K562 (cell line): Measurements from ENCODE around the gene NLGN4X. TPM values are rescaled to one million over a fixed set of nuclear protein-coding genes. Genes with fewer than 3 reads are reported as not detected.

Experiments used
- ATAC-seq: fragments of 200-7000 bp; cut with Tn5 transposase; 3 replicates; pipeline ENCODE4 v1.9.1; 2020; ENCODE audit warnings: moderate library complexity
- BruUV-seq: library from RNA; stranded (reverse); fragments of 400-500 nt; replicated peaks from 2 replicates; lab custom pipeline; 2021; lab: Mats Ljungman, UMichigan
- CTCF ChIA-PET: fragments of 300-600 bp; formaldehyde crosslinking; extraction: SDS; loops from one replicate; lab custom pipeline; 2021; ENCODE audit warnings: low intra/inter-chr PET ratio; lab: Yijun Ruan, JAX
- POLR2A ChIA-PET: fragments of 300-600, 350-650 bp; sonication (Branson Sonifier 250); formaldehyde crosslinking; extraction: SDS; loops from one replicate; lab custom pipeline; 2021; ENCODE audit warnings: antibody characterized with exemption, inconsistent platforms; lab: Yijun Ruan, JAX
- DNase-seq, 4 experiments: peaks; one replicate each; pipeline versions ENCODE4 v3.0.0 to v3.0.0-alpha.2; 2011 to 2018; ENCODE audit warnings: low spot score in 3 of 4, mixed read lengths in 3 of 4; ENCODE audit errors: extremely low read depth in 1 of 4
- FAIRE-seq: peaks from 2 replicates; lab custom pipeline; 2011; peaks lifted over from hg19 to GRCh38; lab: Jason Lieb, UNC
- H2AFZ ChIP-seq: 2 replicates; pipeline ENCODE4 v1.6.0; 2011; ENCODE audit warnings: low read depth, low read length, control low read depth, inconsistent platforms
- H3K27ac ChIP-seq: fragments of 200-600 bp; 3 replicates; pipeline ENCODE4 v1.8.0; 2011; ENCODE audit warnings: low read depth, mild to moderate bottlenecking, control low read depth, inconsistent platforms, low read length, moderate library complexity, mixed read lengths; ENCODE audit errors: extremely low read depth
- H3K27me3 ChIP-seq, 2 experiments: fragments of 300-600 bp in 1 of 2; 2 replicates in 1 of 2; 3 replicates in 1 of 2; pipeline versions ENCODE4 v1.6.0 to v1.8.0; 2011; ENCODE audit warnings: inconsistent platforms in 2 of 2, low read length in 2 of 2, mild to moderate bottlenecking in 1 of 2, mixed read lengths in 1 of 2, moderate library complexity in 1 of 2; ENCODE audit not compliant: control insufficient read depth in 2 of 2, insufficient read depth in 2 of 2
- H3K36me3 ChIP-seq: fragments of 300-600 bp; 3 replicates; pipeline ENCODE4 v1.8.0; 2011; ENCODE audit warnings: mild to moderate bottlenecking, low read length, inconsistent platforms; ENCODE audit not compliant: control insufficient read depth, insufficient read depth
- H3K4me1 ChIP-seq, 2 experiments: fragments of 200-600 bp in 1 of 2; replicated peaks in 1 of 2; 2 replicates in 1 of 2; 3 replicates in 1 of 2; pipeline versions ENCODE4 v1.5.1 to v1.8.0; 2011; ENCODE audit warnings: inconsistent platforms in 2 of 2, low read length in 2 of 2, mild to moderate bottlenecking in 1 of 2, mixed read lengths in 1 of 2, moderate library complexity in 1 of 2; ENCODE audit not compliant: control insufficient read depth in 2 of 2, insufficient read depth in 2 of 2
- H3K4me2 ChIP-seq: 2 replicates; pipeline ENCODE4 v1.6.1; 2011; ENCODE audit warnings: low read length, control low read depth, inconsistent platforms, mixed read lengths; ENCODE audit not compliant: insufficient read depth
- H3K4me3 ChIP-seq: fragments of 200-600 bp; sonication (generic), shearing (Covaris generic); 2 replicates; pipeline ENCODE4 v1.5.1; 2016; ENCODE audit warnings: control low read depth, inconsistent platforms
- H3K79me2 ChIP-seq: fragments of 200-600 bp; 3 replicates; pipeline ENCODE4 v1.8.0; 2011; ENCODE audit warnings: low read length, inconsistent platforms; ENCODE audit not compliant: control insufficient read depth, insufficient read depth
- H3K9ac ChIP-seq, 2 experiments: 2 replicates each; pipeline versions ENCODE4 v1.6.0 to v1.6.1; 2011; ENCODE audit warnings: low read depth in 2 of 2, low read length in 2 of 2, control low read depth in 1 of 2, inconsistent platforms in 1 of 2, mild to moderate bottlenecking in 1 of 2, mixed read lengths in 1 of 2; ENCODE audit not compliant: insufficient read depth in 1 of 2
- H3K9me1 ChIP-seq: one replicate; pipeline ENCODE4 v1.6.0; 2011; ENCODE audit warnings: inconsistent platforms, mild to moderate bottlenecking, low read length, moderate library complexity; ENCODE audit not compliant: control insufficient read depth, insufficient read depth
- H3K9me3 ChIP-seq: replicated peaks from 2 replicates; pipeline ENCODE4 v1.5.1; 2011; ENCODE audit warnings: low read depth, low read length, inconsistent platforms; ENCODE audit not compliant: control insufficient read depth, insufficient read depth
- H4K20me1 ChIP-seq: replicated peaks from 2 replicates; pipeline ENCODE4 v1.6.1; 2011; ENCODE audit warnings: low read length, inconsistent platforms, mixed read lengths; ENCODE audit not compliant: control insufficient read depth, insufficient read depth
- CXXC5 ChIP-seq: fragments of 250-450 bp; sonication (Bioruptor Pico); IDR thresholded peaks from 2 replicates; pipeline ENCODE4 v1.8.0; 2022; ENCODE audit warnings: inconsistent platforms, mild to moderate bottlenecking, moderate library complexity
- DNMT1 ChIP-seq: fragments of 450-650 bp; IDR thresholded peaks from 2 replicates; pipeline ENCODE4 v1.6.1; 2016; ENCODE audit warnings: antibody characterized with exemption, mild to moderate bottlenecking
- KDM5B ChIP-seq: fragments of 200-600 bp; sonication (generic); IDR thresholded peaks from 2 replicates; pipeline ENCODE4 v1.6.1; 2012; ENCODE audit warnings: low read depth, mild to moderate bottlenecking, moderate library complexity, low read length, control low read depth, inconsistent platforms; ENCODE audit not compliant: insufficient replicate concordance
- NKRF ChIP-seq: fragments of 450-650 bp; IDR thresholded peaks from 2 replicates; pipeline ENCODE4 v1.6.1; 2016; ENCODE audit warnings: borderline replicate concordance
- NUFIP1 ChIP-seq: fragments of 450-650 bp; IDR thresholded peaks from 2 replicates; pipeline ENCODE4 v1.6.1; 2018; ENCODE audit not compliant: partially characterized antibody
- SAFB2 ChIP-seq: fragments of 200-400 bp; formaldehyde crosslinking; IDR thresholded peaks from 2 replicates; pipeline ENCODE4 v1.6.1; 2018; ENCODE audit warnings: borderline replicate concordance, low read length, low read depth, moderate library complexity; ENCODE audit not compliant: severe bottlenecking
- TSC22D4 ChIP-seq: fragments of 450-650 bp; IDR thresholded peaks from 2 replicates; pipeline ENCODE4 v1.6.1; 2016; ENCODE audit warnings: missing genetic modification characterization, missing biosample characterization, control low read depth
- ZFP36 ChIP-seq: fragments of 150-350 bp; IDR thresholded peaks from 2 replicates; pipeline ENCODE4 v1.6.1; 2018; ENCODE audit warnings: low read length, low read depth; ENCODE audit not compliant: partially characterized antibody
- ZNF41 ChIP-seq: fragments of 250-450 bp; sonication (Bioruptor Pico); conservative IDR thresholded peaks from 2 replicates; pipeline ENCODE4 v1.4.0; 2020; ENCODE audit warnings: mild to moderate bottlenecking
- ZNF75A ChIP-seq: fragments of 450-650 bp; formaldehyde crosslinking; IDR thresholded peaks from 2 replicates; pipeline ENCODE4 v1.4.0; 2020; ENCODE audit warnings: mild to moderate bottlenecking
- WGBS: fragments of 100-300 bp; shearing (Covaris generic); methylation state at CpG from one replicate; pipeline ENCODE4 v1.1.6; 2016; ENCODE audit warnings: low coverage, mixed read lengths; ENCODE audit not compliant: insufficient coverage; ENCODE audit errors: missing lambda C conversion rate; 5-methylcytosine and 5-hydroxymethylcytosine counted together
- in situ Hi-C: fragments of 300-500 bp; cut with MboI; formaldehyde crosslinking; loops from 4 replicates; pipeline ENCODE4 v1.15.0; 2018; ENCODE audit warnings: inconsistent platforms, mixed read lengths
- intact Hi-C: fragments of 100-400 bp; cut with micrococcal nuclease; formaldehyde crosslinking; loops from 2 replicates; pipeline ENCODE4 v1.14.2; 2022
- polyA plus RNA-seq, 8 experiments: library from polyadenylated mRNA; depleted of rRNA in 4 of 8; stranded (reverse) in 5 of 8; unstranded in 3 of 8; fragments of >200 nt; fragmentation: Nextera tagmentation in 2 of 8; fragmentation: Illumina TruSeq in 1 of 8; extraction: Ambion mirVana in 2 of 8; extraction: Trizol in 1 of 8; gene quantifications; 2 replicates each; pipeline versions ENCODE4 v1.2.1 to v1.2.3, GENCODE V29; 2011 to 2014; ENCODE audit warnings: inconsistent platforms in 1 of 8, missing spikeins in 1 of 8
- total RNA-seq, 7 experiments: library from RNA; depleted of rRNA in 6 of 7; stranded (reverse); fragments of >200 nt in 6 of 7; fragmentation: Illumina TruSeq in 2 of 7; extraction: Trizol in 2 of 7; gene quantifications; 2 replicates each; pipeline versions ENCODE4 v1.2.1 to v1.2.3, GENCODE V29; 2011 to 2021; ENCODE audit warnings: low replicate concordance in 1 of 7

NLGN4X gene
- total and polyA plus RNA-seq, 9 of the 15 experiments (the other 6 are each of a cell fraction or from before 2014, with no cell fraction given) = 0.07 TPM; not detected in 8

DNA sequence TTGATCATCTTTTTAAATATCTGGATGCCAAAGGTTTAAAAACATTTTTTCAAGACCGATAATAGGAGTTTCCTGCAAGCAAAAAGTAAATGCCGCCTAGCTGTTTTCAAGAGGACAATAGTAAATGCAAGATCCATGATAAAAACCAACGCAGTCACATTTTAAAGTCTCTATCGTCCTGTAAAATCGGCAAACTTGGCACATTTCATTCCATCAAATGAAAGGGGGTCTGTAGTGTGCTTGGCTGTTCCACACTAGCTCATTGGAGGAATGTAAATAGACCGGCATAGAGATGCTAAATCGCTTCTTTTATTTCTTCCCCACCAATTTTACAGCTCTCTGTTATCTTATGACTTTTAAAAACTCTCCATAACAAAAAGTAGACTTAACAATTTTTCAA, 202.2 kb downstream of the NLGN4X start:
- no peaks in the 10 kb centered on the region for H3K4me1 ChIP-seq
- H2AFZ ChIP-seq = no peak overlapping the region
- ChIA-PET CTCF (no interaction called here), POLR2A (no interaction called here)
- no peaks in the 10 kb centered on the region for H3K36me3 ChIP-seq
- H3K9me3 ChIP-seq = no peaks in the 10 kb centered on the region
- no peaks in the 10 kb centered on the region for H3K27me3 ChIP-seq
- H3K9me1 ChIP-seq = no peaks in the 10 kb centered on the region
- TF ChIP-seq DNMT1 (no peak), ZFP36 (no peak), SAFB2 (no peak), ZNF41 (CRISPR knock-in tag) (no peak), ZNF75A (CRISPR knock-in tag) (no peak), NUFIP1 (no peak), CXXC5 (no peak), TSC22D4 (tag) (no peak), KDM5B (no peak), NKRF (no peak)
- TF ChIP-seq, all 486 proteins: peak for 0
- BruUV-seq = no TSS peak
- H4K20me1 ChIP-seq = no peaks in the 10 kb centered on the region
- whole genome bisulfite sequencing = 0% methylated on average over 7 of the region's 7 CpGs
- DNase-seq (no peak), FAIRE-seq (no peak), ATAC-seq (no peak)
- no peak overlapping the region for H3K9ac ChIP-seq
- in situ Hi-C loops = no loop called here
- intact Hi-C loops = no loop called here
- no peak overlapping the region for H3K27ac ChIP-seq
- H3K4me2 ChIP-seq = no peak overlapping the region
- no peaks in the 10 kb centered on the region for H3K79me2 ChIP-seq
- H3K4me3 ChIP-seq = no peak overlapping the region
